SU-DHL-6 (cell line): ENCODE results near the gene GAPDH.

Experiments
- H2AFZ ChIP-seq: fragments of 200-600 bp; sonication (generic); 2 replicates; pipeline ENCODE4 v1.6.1; 2014; ENCODE audit warnings: low read depth, mild to moderate bottlenecking, moderate library complexity, mixed read lengths, antibody characterized with exemption, low read length; ENCODE audit not compliant: severe bottlenecking
- H3F3A ChIP-seq: fragments of 200-600 bp; shearing (Covaris generic); 2 replicates; pipeline ENCODE4 v1.6.0; 2016; ENCODE audit warnings: antibody characterized with exemption, mild to moderate bottlenecking; ENCODE audit not compliant: insufficient read depth
- H3K27ac ChIP-seq: fragments of 200-600 bp; sonication (generic); 2 replicates; pipeline ENCODE4 v1.5.1; 2016; ENCODE audit warnings: low read depth, mild to moderate bottlenecking, low read length, moderate library complexity, mixed read lengths
- H3K27me3 ChIP-seq: fragments of 200-600 bp; sonication (generic), shearing (Covaris generic); 2 replicates; pipeline ENCODE4 v1.6.0; 2014; ENCODE audit warnings: mild to moderate bottlenecking, low read length
- H3K36me3 ChIP-seq: fragments of 200-600 bp; sonication (generic); 2 replicates; pipeline ENCODE4 v1.6.1; 2014; ENCODE audit warnings: mild to moderate bottlenecking, low read length, mixed read lengths
- H3K4me2 ChIP-seq: fragments of 300-600, 200-600 bp; shearing (Covaris generic), sonication (generic); 2 replicates; pipeline ENCODE4 v1.6.0; 2014; ENCODE audit warnings: low read length, low read depth, mild to moderate bottlenecking; ENCODE audit not compliant: poor library complexity, severe bottlenecking
- H3K4me3 ChIP-seq: fragments of 200-600 bp; sonication (generic); 2 replicates; pipeline ENCODE4 v1.5.1; 2014; ENCODE audit warnings: antibody characterized with exemption, low read length, mild to moderate bottlenecking, mixed read lengths; ENCODE audit not compliant: insufficient read depth, poor library complexity, severe bottlenecking
- H3K79me2 ChIP-seq: fragments of 200-600 bp; sonication (generic); 2 replicates; pipeline ENCODE4 v1.6.1; 2014; ENCODE audit warnings: mild to moderate bottlenecking, low read length, moderate library complexity; ENCODE audit not compliant: insufficient read depth
- H3K9ac ChIP-seq: fragments of 200-600 bp; sonication (generic); 2 replicates; pipeline ENCODE4 v1.7.0; 2014; ENCODE audit warnings: mild to moderate bottlenecking, low read length
- H3K9me2 ChIP-seq: fragments of 200-600 bp; sonication (generic); replicated peaks from 2 replicates; pipeline ENCODE4 v1.6.1; 2014; ENCODE audit warnings: low read length; ENCODE audit not compliant: insufficient read depth
- H3K9me3 ChIP-seq: fragments of 200-600 bp; sonication (generic); 2 replicates; pipeline ENCODE4 v1.6.1; 2014; ENCODE audit warnings: low read length, mixed read lengths; ENCODE audit not compliant: insufficient read depth
- H4K20me1 ChIP-seq: fragments of 200-600 bp; sonication (generic); 2 replicates; pipeline ENCODE4 v1.6.1; 2014; ENCODE audit warnings: low read depth, mild to moderate bottlenecking, antibody characterized with exemption, low read length, moderate library complexity, mixed read lengths
- CTCF ChIP-seq: fragments of 200-600 bp; sonication (generic); IDR thresholded peaks from one replicate; pipeline ENCODE4 v1.5.1; 2017; ENCODE audit warnings: antibody characterized with exemption, mild to moderate bottlenecking, low read length, moderate library complexity; ENCODE audit not compliant: insufficient read depth, poor library complexity, severe bottlenecking
- EZH2phosphoT487 ChIP-seq: fragments of 200-600 bp; sonication (generic), shearing (Covaris generic); conservative IDR thresholded peaks from 2 replicates; pipeline ENCODE4 v1.6.1; 2018; ENCODE audit warnings: mild to moderate bottlenecking, antibody characterized with exemption, low read length, moderate library complexity, mixed read lengths

Gene GAPDH

GRCh38 chr12:6534695-6534944, 303 bp downstream of the GAPDH start:
- Histone ChIP-seq H3K27ac (peak overlapping the region; percentile 93), H2AFZ (no peak overlapping the region), H3F3A (peaks cover 83% of the 10 kb centered on the region), H3K4me3 (peak overlapping the region; percentile 73), H3K27me3 (no peaks in the 10 kb centered on the region), H3K4me2 (peak overlapping the region; percentile 78), H4K20me1 (peaks cover 9% of the 10 kb centered on the region), H3K36me3 (peaks cover 36% of the 10 kb centered on the region), H3K9ac (peak overlapping the region; percentile 98), H3K79me2 (peaks cover 31% of the 10 kb centered on the region), H3K9me3 (no peaks in the 10 kb centered on the region), H3K9me2 (no peaks in the 10 kb centered on the region)
- TF ChIP-seq CTCF = no peak
- no peak for TF ChIP-seq EZH2phosphoT487

GRCh38 chr12:6534945-6535696, 804 bp downstream of the GAPDH start:
- Histone ChIP-seq H3K36me3 (peaks cover 36% of the 10 kb centered on the region), H2AFZ (no peak overlapping the region), H3F3A (peaks cover 83% of the 10 kb centered on the region), H4K20me1 (peaks cover 9% of the 10 kb centered on the region), H3K4me3 (peak overlapping the region; percentile 73), H3K9me2 (no peaks in the 10 kb centered on the region), H3K9ac (peak overlapping the region; percentile 98), H3K4me2 (peak overlapping the region; percentile 78), H3K9me3 (no peaks in the 10 kb centered on the region), H3K27me3 (no peaks in the 10 kb centered on the region), H3K79me2 (peaks cover 31% of the 10 kb centered on the region), H3K27ac (peak overlapping the region; percentile 93)
- TF ChIP-seq EZH2phosphoT487 = no peak
- TF ChIP-seq CTCF = no peak

- peaks cover 82% of the 10 kb centered on the region for H3F3A ChIP-seq
- H3K9me2 ChIP-seq = no peaks in the 10 kb centered on the region
- H3K9me3 ChIP-seq = no peaks in the 10 kb centered on the region
- peak overlapping the region; percentile 98 for H3K9ac ChIP-seq
- TF ChIP-seq EZH2phosphoT487 (no peak), CTCF (no peak)
- H3K27ac ChIP-seq = peak overlapping the region; percentile 93
- H3K79me2 ChIP-seq = peaks cover 31% of the 10 kb centered on the region
- no peaks in the 10 kb centered on the region for H3K27me3 ChIP-seq
- no peak overlapping the region for H2AFZ ChIP-seq
- peak overlapping the region; percentile 73 for H3K4me3 ChIP-seq
- H4K20me1 ChIP-seq = peaks cover 9% of the 10 kb centered on the region
- peaks cover 32% of the 10 kb centered on the region for H3K36me3 ChIP-seq
- peak overlapping the region; percentile 78 for H3K4me2 ChIP-seq
Observed at GRCh38 chr12:6535697-6535946, 1.3 kb downstream of the GAPDH start.
